Immature natural killer cell (primary cell): ENCODE results near the gene ZDHHC13. TPM values are rescaled to one million over a fixed set of nuclear protein-coding genes. Genes with fewer than 3 reads are reported as not detected.
A peak's percentile ranks its signal among the peaks of the same experiment; 100 is the strongest.

Source experiments
- DNase-seq, 3 donors: peaks; one replicate each; pipeline ENCODE4 v3.0.0; 2022; ENCODE audit warnings: mixed read lengths in 1 of 3
- H3K27ac Mint-ChIP-seq, 6 donors: one replicate each; pipeline ENCODE4 v1.8.0; 2020; ENCODE audit warnings: mixed read lengths in 6 of 6, mild to moderate bottlenecking in 5 of 6, inconsistent platforms in 4 of 6, moderate library complexity in 3 of 6
- H3K27me3 Mint-ChIP-seq, 3 donors: one replicate each; pipeline ENCODE4 v1.8.0; 2020 to 2021; ENCODE audit warnings: low read depth in 3 of 3, mild to moderate bottlenecking in 3 of 3, mixed read lengths in 3 of 3, moderate library complexity in 3 of 3, inconsistent platforms in 1 of 3
- H3K36me3 Mint-ChIP-seq, 3 donors: one replicate each; pipeline ENCODE4 v1.8.0; 2020; ENCODE audit warnings: mixed read lengths in 3 of 3, inconsistent platforms in 2 of 3, mild to moderate bottlenecking in 2 of 3
- H3K4me1 Mint-ChIP-seq, 2 donors: one replicate each; pipeline ENCODE4 v1.8.0; 2020; ENCODE audit warnings: inconsistent platforms in 2 of 2, mild to moderate bottlenecking in 2 of 2, mixed read lengths in 2 of 2, moderate library complexity in 1 of 2
- H3K4me3 Mint-ChIP-seq, 5 donors: one replicate each; pipeline ENCODE4 v1.8.0; 2020; ENCODE audit warnings: mild to moderate bottlenecking in 5 of 5, mixed read lengths in 5 of 5, inconsistent platforms in 3 of 5, moderate library complexity in 3 of 5
- H3K9me3 Mint-ChIP-seq, 6 donors: one replicate each; pipeline ENCODE4 v1.8.0; 2020; ENCODE audit warnings: mild to moderate bottlenecking in 6 of 6, mixed read lengths in 6 of 6, inconsistent platforms in 4 of 6, moderate library complexity in 3 of 6
- polyA plus RNA-seq, 3 donors: library from polyadenylated mRNA; unstranded; fragments of 300-500 nt; fragmentation: Illumina TruSeq; gene quantifications; one replicate each; pipeline ENCODE4 v1.2.3, GENCODE V29; 2021

Gene ZDHHC13, protein sequence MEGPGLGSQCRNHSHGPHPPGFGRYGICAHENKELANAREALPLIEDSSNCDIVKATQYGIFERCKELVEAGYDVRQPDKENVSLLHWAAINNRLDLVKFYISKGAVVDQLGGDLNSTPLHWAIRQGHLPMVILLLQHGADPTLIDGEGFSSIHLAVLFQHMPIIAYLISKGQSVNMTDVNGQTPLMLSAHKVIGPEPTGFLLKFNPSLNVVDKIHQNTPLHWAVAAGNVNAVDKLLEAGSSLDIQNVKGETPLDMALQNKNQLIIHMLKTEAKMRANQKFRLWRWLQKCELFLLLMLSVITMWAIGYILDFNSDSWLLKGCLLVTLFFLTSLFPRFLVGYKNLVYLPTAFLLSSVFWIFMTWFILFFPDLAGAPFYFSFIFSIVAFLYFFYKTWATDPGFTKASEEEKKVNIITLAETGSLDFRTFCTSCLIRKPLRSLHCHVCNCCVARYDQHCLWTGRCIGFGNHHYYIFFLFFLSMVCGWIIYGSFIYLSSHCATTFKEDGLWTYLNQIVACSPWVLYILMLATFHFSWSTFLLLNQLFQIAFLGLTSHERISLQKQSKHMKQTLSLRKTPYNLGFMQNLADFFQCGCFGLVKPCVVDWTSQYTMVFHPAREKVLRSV
- 10 to 100 TPM; 10.2 to 20.4 (median 13.6) TPM for polyA plus RNA-seq

- Mint-ChIP-seq H3K4me3 (peak within 1 kb of the TSS; percentile 90 to 95 (median 92)), H3K9me3 (no peaks in the 10 kb centered on the region), H3K27ac (peak within 1 kb of the TSS; percentile 74 to 93 (median 91)), H3K4me1 (peaks cover 49 to 55% of the 10 kb centered on the region in 2 donors), H3K27me3 (peaks cover 6 to 7% (median 6%) of the 10 kb centered on the region in 3 donors), H3K36me3 (peaks cover 4 to 6% (median 4%) of the 10 kb centered on the region in 3 donors)
- peak; percentile 93 to 94 (median 94) for DNase-seq
These were observed at the start of gene ZDHHC13 for GRCh38 chr11:19116971-19117759. Gene ZDHHC13, plus strand, starts transcription at chr11:19117168. Its CDS starts 82 bp downstream, at chr11:19117250.

DNA sequence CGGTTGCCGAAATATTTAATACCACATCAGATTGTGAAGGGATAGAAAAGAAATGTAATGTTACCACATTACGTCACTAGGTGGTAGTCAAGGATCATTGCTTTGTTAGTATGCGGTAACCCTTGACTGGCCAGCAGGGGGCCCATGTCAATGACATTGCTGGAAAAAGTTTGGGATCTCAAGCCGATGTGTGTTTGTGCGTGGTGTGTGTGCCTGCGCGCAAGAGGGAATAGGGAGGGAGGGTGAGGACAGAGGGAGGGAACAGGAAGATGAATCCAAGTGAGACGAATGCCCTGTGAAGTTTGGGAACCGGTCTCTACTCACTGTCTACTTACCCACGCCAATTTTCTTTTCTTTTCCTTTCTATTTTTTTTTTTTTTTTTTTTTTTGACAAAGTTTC lies 45.7 kb upstream of the ZDHHC13 start:
- Mint-ChIP-seq H3K4me3 (peak overlapping the region in 3 of 5 donors; percentile 14 to 77 (median 26)), H3K9me3 (peaks cover 0 to 15% (median 9%) of the 10 kb centered on the region in 6 donors), H3K4me1 (peaks cover 5 to 11% of the 10 kb centered on the region in 2 donors), H3K36me3 (peaks cover 0 to 8% (median 0%) of the 10 kb centered on the region in 3 donors), H3K27ac (peak overlapping the region in 1 of 6 donors; percentile 47), H3K27me3 (peaks cover 0 to 5% (median 3%) of the 10 kb centered on the region in 3 donors)
- peak; percentile 45 to 56 (median 54) for DNase-seq

- DNase-seq: no peak
- Mint-ChIP-seq H3K9me3 (peaks cover 0 to 15% (median 9%) of the 10 kb centered on the region in 6 donors), H3K27me3 (peaks cover 0 to 7% (median 5%) of the 10 kb centered on the region in 3 donors), H3K4me1 (peaks cover 7 to 16% of the 10 kb centered on the region in 2 donors), H3K36me3 (peaks cover 0 to 8% (median 0%) of the 10 kb centered on the region in 3 donors), H3K27ac (no peak overlapping the region), H3K4me3 (no peak overlapping the region)
These were observed 44.5 kb upstream of the ZDHHC13 start for GRCh38 chr11:19072464-19072863.

GRCh38 chr11:19073454-19074415 lies 43.2 kb upstream of the ZDHHC13 start:
- no peak overlapping the region for H3K4me3 Mint-ChIP-seq

GRCh38 chr11:19075636-19076035 lies 41.3 kb upstream of the ZDHHC13 start:
- no peak for DNase-seq
- Mint-ChIP-seq H3K27me3 (peaks cover 0 to 9% (median 0%) of the 10 kb centered on the region in 3 donors), H3K4me1 (peaks cover 7 to 16% of the 10 kb centered on the region in 2 donors), H3K36me3 (no peaks in the 10 kb centered on the region), H3K9me3 (no peaks in the 10 kb centered on the region), H3K27ac (no peak overlapping the region), H3K4me3 (no peak overlapping the region)

More at GRCh38 chr11:19073454-19074415, 43.2 kb upstream of the ZDHHC13 start:
- Mint-ChIP-seq H3K36me3 (peaks cover 0 to 8% (median 0%) of the 10 kb centered on the region in 3 donors), H3K27ac (peak overlapping the region in 1 of 6 donors; percentile 36), H3K9me3 (peaks cover 0 to 12% (median 7%) of the 10 kb centered on the region in 6 donors), H3K27me3 (peaks cover 0 to 7% (median 0%) of the 10 kb centered on the region in 3 donors), H3K4me1 (peaks cover 7 to 16% of the 10 kb centered on the region in 2 donors)
- DNase-seq: no peak

- H3K27ac Mint-ChIP-seq: peak overlapping the region in 2 of 6 donors; percentile 6 to 58
- H3K27me3 Mint-ChIP-seq: peaks cover 0 to 9% (median 0%) of the 10 kb centered on the region in 3 donors
- peaks cover 3 to 6% of the 10 kb centered on the region in 2 donors for H3K4me1 Mint-ChIP-seq
- DNase-seq: peak; percentile 38 to 57 (median 51)
- H3K4me3 Mint-ChIP-seq: no peak overlapping the region
- H3K36me3 Mint-ChIP-seq: no peaks in the 10 kb centered on the region
- no peaks in the 10 kb centered on the region for H3K9me3 Mint-ChIP-seq
These were observed 40.0 kb upstream of the ZDHHC13 start for GRCh38 chr11:19076744-19077589.

DNA sequence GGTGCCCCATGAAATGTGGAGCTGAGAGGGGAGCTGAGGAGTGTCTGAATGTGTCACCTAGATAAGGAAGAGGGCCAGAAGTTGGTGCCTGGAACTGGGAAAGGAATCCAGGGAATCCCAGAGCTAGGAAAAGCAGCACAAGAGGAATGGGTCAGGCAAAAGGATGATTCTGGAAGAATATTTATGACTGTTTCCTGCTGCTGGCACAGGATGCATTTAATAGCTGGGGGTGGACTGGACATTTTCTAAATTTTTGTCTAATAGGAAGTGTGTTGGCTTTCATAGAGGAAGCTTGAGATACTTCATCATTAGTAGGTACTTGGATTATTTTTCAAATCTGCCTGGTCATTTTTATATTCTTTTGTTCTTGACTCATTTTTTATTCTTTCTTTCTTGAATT lies 39.0 kb upstream of the ZDHHC13 start:
- DNase-seq: no peak
- Mint-ChIP-seq H3K4me3 (no peak overlapping the region), H3K27me3 (peaks cover 0 to 9% (median 0%) of the 10 kb centered on the region in 3 donors), H3K9me3 (no peaks in the 10 kb centered on the region), H3K36me3 (no peaks in the 10 kb centered on the region), H3K27ac (no peak overlapping the region), H3K4me1 (peaks cover 3 to 5% of the 10 kb centered on the region in 2 donors)

GRCh38 chr11:19079643-19080440 lies 37.1 kb upstream of the ZDHHC13 start:
- H3K9me3 Mint-ChIP-seq: no peaks in the 10 kb centered on the region
- H3K27ac Mint-ChIP-seq: no peak overlapping the region

DNA sequence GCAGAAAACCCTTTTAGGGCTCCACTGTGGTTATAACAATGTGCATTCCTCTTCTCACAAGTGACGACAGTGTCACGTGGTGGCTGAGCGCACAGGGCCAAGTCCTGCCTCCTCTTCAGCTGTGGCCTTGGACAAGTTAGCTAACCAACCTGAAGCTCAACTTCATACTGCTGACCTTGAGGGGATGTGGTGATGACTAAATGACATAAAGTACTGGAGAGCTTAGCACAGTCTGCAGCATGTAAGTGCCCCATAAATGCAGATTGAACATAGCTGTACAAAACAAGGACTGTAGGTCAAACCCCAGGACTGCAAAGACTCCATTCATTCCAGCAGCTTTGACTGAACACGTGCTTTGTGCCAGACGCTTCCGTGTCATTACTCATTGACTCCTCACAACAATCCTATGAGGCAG lies 36.4 kb upstream of the ZDHHC13 start:
- no peaks in the 10 kb centered on the region for H3K9me3 Mint-ChIP-seq
- H3K4me1 Mint-ChIP-seq: peaks cover 3 to 5% of the 10 kb centered on the region in 2 donors
- no peaks in the 10 kb centered on the region for H3K36me3 Mint-ChIP-seq
- no peak overlapping the region for H3K27ac Mint-ChIP-seq
- no peak overlapping the region for H3K4me3 Mint-ChIP-seq
- H3K27me3 Mint-ChIP-seq: peaks cover 0 to 11% (median 0%) of the 10 kb centered on the region in 3 donors
- no peak for DNase-seq

More at GRCh38 chr11:19079643-19080440, 37.1 kb upstream of the ZDHHC13 start:
- Mint-ChIP-seq H3K4me1 (peaks cover 3 to 5% of the 10 kb centered on the region in 2 donors), H3K4me3 (no peak overlapping the region), H3K36me3 (no peaks in the 10 kb centered on the region), H3K27me3 (peaks cover 0 to 11% (median 0%) of the 10 kb centered on the region in 3 donors)
- no peak for DNase-seq

GRCh38 chr11:19083166-19083565 lies 33.8 kb upstream of the ZDHHC13 start:
- no peaks in the 10 kb centered on the region for H3K4me1 Mint-ChIP-seq
- H3K27me3 Mint-ChIP-seq: peaks cover 0 to 5% (median 0%) of the 10 kb centered on the region in 3 donors
- H3K4me3 Mint-ChIP-seq: no peak overlapping the region
- H3K9me3 Mint-ChIP-seq: no peaks in the 10 kb centered on the region
- no peak overlapping the region for H3K27ac Mint-ChIP-seq
- no peak for DNase-seq
- H3K36me3 Mint-ChIP-seq: no peaks in the 10 kb centered on the region

DNA sequence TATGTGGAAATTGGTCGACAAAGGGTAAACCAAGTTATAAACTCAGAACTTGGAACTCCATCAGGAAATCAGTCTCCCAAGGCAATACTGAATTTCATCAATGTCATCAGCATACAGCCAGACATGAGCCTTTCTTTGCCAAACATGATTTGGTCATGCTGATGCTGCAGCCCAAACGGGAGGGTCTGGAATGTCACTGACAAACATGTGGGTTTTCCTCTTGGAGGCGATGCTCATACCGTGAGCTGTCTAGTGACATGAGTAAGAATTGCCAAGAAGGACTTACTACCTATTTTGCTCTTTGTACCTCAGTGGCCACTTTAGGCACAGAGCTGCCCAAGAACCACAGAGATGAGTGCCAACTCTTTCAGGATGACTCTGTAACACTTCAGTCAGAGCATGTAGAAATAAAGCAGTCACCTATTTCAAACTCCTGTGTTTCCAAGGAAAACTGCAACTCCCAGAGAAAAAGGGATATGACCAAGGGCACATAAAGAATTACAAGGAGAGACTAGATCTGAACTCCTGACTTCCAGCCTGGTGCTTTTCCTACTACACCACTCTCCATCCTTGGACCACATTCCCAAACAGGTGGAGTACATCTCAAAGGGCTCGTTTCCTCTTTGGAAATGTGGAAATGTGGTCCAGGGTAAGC lies 32.2 kb upstream of the ZDHHC13 start:
- Mint-ChIP-seq H3K36me3 (no peaks in the 10 kb centered on the region), H3K27ac (no peak overlapping the region), H3K27me3 (peaks cover 3 to 5% (median 4%) of the 10 kb centered on the region in 3 donors), H3K9me3 (no peaks in the 10 kb centered on the region), H3K4me1 (no peaks in the 10 kb centered on the region), H3K4me3 (no peak overlapping the region)
- no peak for DNase-seq
